ENCODE measurements around the gene UPB1. TPM values are rescaled to one million over a fixed set of nuclear protein-coding genes. Genes with fewer than 3 reads are reported as not detected.

The UPB1 gene
- total and polyA plus RNA-seq, 10 of the 15 experiments (the other 5 are each of a cell fraction or from before 2014, with no cell fraction given): 0.89 to 20.5 (median 3.1) TPM

DNA sequence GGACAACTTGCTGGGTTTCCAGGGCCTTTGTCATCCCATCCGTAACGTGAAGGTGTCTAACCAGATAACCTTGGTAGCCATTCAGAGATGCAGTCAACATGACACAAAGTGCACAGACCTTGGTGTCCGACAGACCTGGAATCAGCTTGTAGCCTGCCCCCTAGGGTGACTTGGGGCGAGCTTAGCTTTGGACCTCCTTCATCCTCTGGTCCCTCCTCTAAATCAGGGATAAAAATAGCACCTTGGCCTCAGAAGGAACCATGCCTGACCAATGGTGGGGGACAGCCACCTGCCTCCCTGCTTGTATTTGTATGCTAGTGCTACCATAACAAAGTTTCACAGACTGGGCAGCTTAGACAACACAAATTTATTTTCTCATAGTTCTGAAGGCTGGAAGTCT, 64.3 kb downstream of the UPB1 start:
- POLR2A ChIA-PET: no interaction called here
- Histone ChIP-seq H3K36me3 (ENCODE audit: control insufficient read depth in 2 of 2, insufficient read depth in 2 of 2, low read length in 1 of 2) (peaks cover 16% of the 10 kb centered on the region in 2 experiments), H3K79me2 (ENCODE audit: control insufficient read depth, insufficient read depth, low read length) (peaks cover 80% of the 10 kb centered on the region), H3K4me1 (ENCODE audit: control insufficient read depth, insufficient read depth, low read length) (peaks cover 4% of the 10 kb centered on the region; the same call in 1 of the 2 replicates), H3K4me3 (peak overlapping the region; percentile 5; the same call in 1 of the 2 replicates), H3K27me3 (replicated peaks in 1 of 2; ENCODE audit: control insufficient read depth in 2 of 2, insufficient read depth in 2 of 2, low read length in 1 of 2) (no peaks in the 10 kb centered on the region), H4K20me1 (ENCODE audit: control insufficient read depth, insufficient read depth) (no peaks in the 10 kb centered on the region; the same call in 1 of the 2 replicates), H3K27ac (ENCODE audit: control insufficient read depth, insufficient read depth) (no peak overlapping the region), H3K9ac (ENCODE audit: control insufficient read depth, insufficient read depth, low read length) (no peak overlapping the region), H3K4me2 (ENCODE audit: control insufficient read depth, insufficient read depth) (peak overlapping the region; percentile 6; the same call in 1 of the 2 replicates), H2AFZ (ENCODE audit: control insufficient read depth, low read depth, low read length) (no peak overlapping the region), H3K9me3 (replicated peaks; ENCODE audit: control insufficient read depth, insufficient read depth, low read length) (no peaks in the 10 kb centered on the region)
- DNase-seq (ENCODE audit: low read depth, low spot score) (no peak), ATAC-seq (no peak), FAIRE-seq (no peak)
- WGBS (ENCODE audit: insufficient coverage, insufficient replicate concordance, low lambda C conversion rate, missing lambda C conversion rate): 15% methylated on average over 4 of the region's 4 CpGs
- RAD21 ChIA-PET (ENCODE audit: unreplicated experiment): interaction anchor here (0.9 to 1.2 kb wide), 2 partner anchors 8 to 198 kb away, joined by 3 to 4 read pairs; no protein-coding TSS in a partner anchor
- no TSS peak for BruUV-seq (replicated peaks)
- intact Hi-C loops (cut with micrococcal nuclease; ENCODE audit: unreplicated experiment): no loop called here
- CTCF ChIA-PET: interaction anchor here (0.9 kb wide), 1 partner anchor 233 kb away, joined by 3 read pairs; no protein-coding TSS in a partner anchor
- in situ Hi-C loops (cut with MboI): no loop called here
- SMC1A ChIA-PET (ENCODE audit: uncharacterized antibody, unreplicated experiment): interaction anchor here (0.6 to 1.2 kb wide), 4 partner anchors 8 to 76 kb away, joined by 3 to 5 read pairs (median 4); no protein-coding TSS in a partner anchor
- TF ChIP-seq E4F1 (IDR thresholded peaks at IDR 0.05; ENCODE audit: borderline replicate concordance, partially characterized antibody) (no peak), ETV6 (conservative IDR thresholded peaks at IDR 0.05 in 1 of 2, IDR thresholded peaks at IDR 0.05 in 1 of 2; ENCODE audit: borderline replicate concordance in 1 of 2, low read depth in 1 of 2) (no peak), CREM (IDR thresholded peaks at IDR 0.05; ENCODE audit: low read depth) (no peak), NFYA (IDR thresholded peaks at IDR 0.05; ENCODE audit: borderline replicate concordance, low read depth, low read length) (no peak), FOS (IDR thresholded peaks at IDR 0.05; ENCODE audit: borderline replicate concordance, extremely low read depth, insufficient read length) (no peak), BACH1 (IDR thresholded peaks at IDR 0.05; ENCODE audit: borderline replicate concordance) (no peak), ZNF274 (IDR thresholded peaks at IDR 0.05; ENCODE audit: insufficient read depth, insufficient read length) (no peak), TCF3 (IDR thresholded peaks at IDR 0.05; ENCODE audit: borderline replicate concordance, insufficient read depth, low read depth, low read length) (no peak), IKZF1 (conservative IDR thresholded peaks at IDR 0.05) (no peak), IRF4 (IDR thresholded peaks at IDR 0.05; ENCODE audit: low read depth, low read length) (no peak), NR2C1 (IDR thresholded peaks at IDR 0.05) (no peak)
- TF ChIP-seq, protein P1, sequence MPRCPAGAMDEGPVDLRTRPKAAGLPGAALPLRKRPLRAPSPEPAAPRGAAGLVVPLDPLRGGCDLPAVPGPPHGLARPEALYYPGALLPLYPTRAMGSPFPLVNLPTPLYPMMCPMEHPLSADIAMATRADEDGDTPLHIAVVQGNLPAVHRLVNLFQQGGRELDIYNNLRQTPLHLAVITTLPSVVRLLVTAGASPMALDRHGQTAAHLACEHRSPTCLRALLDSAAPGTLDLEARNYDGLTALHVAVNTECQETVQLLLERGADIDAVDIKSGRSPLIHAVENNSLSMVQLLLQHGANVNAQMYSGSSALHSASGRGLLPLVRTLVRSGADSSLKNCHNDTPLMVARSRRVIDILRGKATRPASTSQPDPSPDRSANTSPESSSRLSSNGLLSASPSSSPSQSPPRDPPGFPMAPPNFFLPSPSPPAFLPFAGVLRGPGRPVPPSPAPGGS (IDR thresholded peaks at IDR 0.05; ENCODE audit: borderline replicate concordance, insufficient read depth, low read depth, low read length, poor library complexity, severe bottlenecking): no peak
- TF ChIP-seq, protein P2, sequence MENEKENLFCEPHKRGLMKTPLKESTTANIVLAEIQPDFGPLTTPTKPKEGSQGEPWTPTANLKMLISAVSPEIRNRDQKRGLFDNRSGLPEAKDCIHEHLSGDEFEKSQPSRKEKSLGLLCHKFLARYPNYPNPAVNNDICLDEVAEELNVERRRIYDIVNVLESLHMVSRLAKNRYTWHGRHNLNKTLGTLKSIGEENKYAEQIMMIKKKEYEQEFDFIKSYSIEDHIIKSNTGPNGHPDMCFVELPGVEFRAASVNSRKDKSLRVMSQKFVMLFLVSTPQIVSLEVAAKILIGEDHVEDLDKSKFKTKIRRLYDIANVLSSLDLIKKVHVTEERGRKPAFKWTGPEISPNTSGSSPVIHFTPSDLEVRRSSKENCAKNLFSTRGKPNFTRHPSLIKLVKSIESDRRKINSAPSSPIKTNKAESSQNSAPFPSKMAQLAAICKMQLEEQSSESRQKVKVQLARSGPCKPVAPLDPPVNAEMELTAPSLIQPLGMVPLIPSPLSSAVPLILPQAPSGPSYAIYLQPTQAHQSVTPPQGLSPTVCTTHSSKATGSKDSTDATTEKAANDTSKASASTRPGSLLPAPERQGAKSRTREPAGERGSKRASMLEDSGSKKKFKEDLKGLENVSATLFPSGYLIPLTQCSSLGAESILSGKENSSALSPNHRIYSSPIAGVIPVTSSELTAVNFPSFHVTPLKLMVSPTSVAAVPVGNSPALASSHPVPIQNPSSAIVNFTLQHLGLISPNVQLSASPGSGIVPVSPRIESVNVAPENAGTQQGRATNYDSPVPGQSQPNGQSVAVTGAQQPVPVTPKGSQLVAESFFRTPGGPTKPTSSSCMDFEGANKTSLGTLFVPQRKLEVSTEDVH (IDR thresholded peaks at IDR 0.05; ENCODE audit: low read depth, partially characterized antibody): no peak

All from GM12878 (cell line).